Measurements from ENCODE around the gene PDE6B.
A peak's percentile ranks its signal among the peaks of the same experiment; 100 is the strongest.

PDE6B gene

DNA sequence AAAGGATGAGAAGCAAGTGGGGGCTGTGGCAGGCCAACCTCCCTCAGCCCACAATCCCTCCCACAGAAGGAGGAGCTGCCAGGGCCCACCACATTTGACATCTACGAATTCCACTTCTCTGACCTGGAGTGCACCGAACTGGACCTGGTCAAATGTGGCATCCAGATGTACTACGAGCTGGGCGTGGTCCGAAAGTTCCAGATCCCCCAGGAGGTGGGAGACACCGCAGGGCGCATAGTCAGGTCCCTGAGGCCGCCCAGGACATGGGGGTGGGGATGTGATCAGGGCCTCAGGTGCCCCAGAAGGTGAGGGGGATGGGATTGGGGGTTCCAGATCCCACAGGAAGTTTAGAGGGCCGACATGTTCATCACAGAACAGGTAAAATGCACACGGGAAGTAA is 35.0 kb downstream of the PDE6B start:
- no peak overlapping the region for H3K4me3 ChIP-seq (ENCODE audit: low read length)
- H3K27me3 ChIP-seq (ENCODE audit: control insufficient read depth, insufficient read depth, low read length): peaks cover 13% of the 10 kb centered on the region
- H3K36me3 ChIP-seq (ENCODE audit: control insufficient read depth, insufficient read depth, low read length): no peaks in the 10 kb centered on the region
- peaks cover 3% of the 10 kb centered on the region for H3K4me1 ChIP-seq (ENCODE audit: control insufficient read depth, insufficient read depth, low read length)
- no peak overlapping the region for H3K9ac ChIP-seq (ENCODE audit: low read length)
- H3K9me3 ChIP-seq (ENCODE audit: control insufficient read depth, low read length): no peaks in the 10 kb centered on the region

DNA sequence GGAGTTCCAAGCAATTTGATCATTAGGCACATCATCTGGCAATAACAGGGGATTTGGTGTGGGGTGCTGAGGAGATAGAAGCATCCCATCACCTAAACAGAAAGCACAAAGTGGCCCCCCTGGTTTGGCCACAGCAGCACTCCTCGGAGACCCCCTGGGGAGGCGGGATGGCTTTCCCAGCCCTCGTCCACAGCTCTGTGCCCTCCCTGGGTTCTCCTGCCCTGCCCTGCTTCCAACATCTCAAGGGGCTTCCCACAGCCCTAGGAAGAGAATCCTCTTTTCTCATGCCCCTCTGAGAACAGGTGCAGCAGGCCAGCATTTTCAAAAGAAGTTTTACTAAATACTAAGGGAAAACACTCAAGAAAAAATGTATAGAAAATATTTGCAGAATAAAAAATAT is 35.9 kb downstream of the PDE6B start:
- Histone ChIP-seq H3K36me3 (ENCODE audit: control insufficient read depth, insufficient read depth, low read length) (no peaks in the 10 kb centered on the region), H3K9me3 (ENCODE audit: control insufficient read depth, low read length) (no peaks in the 10 kb centered on the region), H3K4me1 (ENCODE audit: control insufficient read depth, insufficient read depth, low read length) (peaks cover 3% of the 10 kb centered on the region), H3K27me3 (ENCODE audit: control insufficient read depth, insufficient read depth, low read length) (peaks cover 10% of the 10 kb centered on the region), H3K4me3 (ENCODE audit: low read length) (no peak overlapping the region), H3K9ac (ENCODE audit: low read length) (no peak overlapping the region)

DNA sequence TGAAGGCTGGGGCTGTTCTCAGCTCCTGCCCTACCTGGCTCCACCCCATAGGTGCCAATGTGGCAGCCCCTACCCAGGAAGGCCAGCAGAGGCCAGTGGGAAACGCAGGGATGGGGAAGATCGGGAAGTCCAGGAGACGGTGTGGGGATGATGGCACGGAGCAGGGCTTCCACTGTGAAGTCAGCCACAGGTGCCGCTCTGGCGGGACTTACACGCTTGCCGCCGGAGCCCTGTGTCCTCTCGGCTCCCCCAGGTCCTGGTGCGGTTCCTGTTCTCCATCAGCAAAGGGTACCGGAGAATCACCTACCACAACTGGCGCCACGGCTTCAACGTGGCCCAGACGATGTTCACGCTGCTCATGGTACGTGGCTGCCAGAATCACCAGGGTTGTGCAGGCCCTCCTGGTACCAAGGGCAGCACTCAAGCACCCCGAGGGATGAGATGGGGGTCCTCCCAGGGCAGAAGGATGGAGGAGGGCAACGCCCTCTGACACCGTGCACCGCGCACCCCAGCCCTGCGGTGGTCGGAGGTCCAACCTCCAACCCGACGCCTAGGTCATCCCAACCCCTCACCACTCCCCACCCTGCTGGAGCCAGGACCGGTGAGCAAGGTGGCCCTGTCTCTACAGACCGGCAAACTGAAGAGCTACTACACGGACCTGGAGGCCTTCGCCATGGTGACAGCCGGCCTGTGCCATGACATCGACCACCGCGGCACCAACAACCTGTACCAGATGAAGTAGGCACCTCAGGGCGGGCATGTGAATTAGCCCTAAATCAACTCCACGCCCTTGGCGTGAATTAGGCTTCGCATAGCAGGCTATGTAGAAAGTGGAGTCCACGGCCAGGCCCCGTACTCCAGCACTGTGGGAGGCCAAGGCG is 36.7 kb downstream of the PDE6B start:
- no peaks in the 10 kb centered on the region for H3K9me3 ChIP-seq (ENCODE audit: control insufficient read depth, low read length)
- H3K9ac ChIP-seq (ENCODE audit: low read length): no peak overlapping the region
- peaks cover 10% of the 10 kb centered on the region for H3K27me3 ChIP-seq (ENCODE audit: control insufficient read depth, insufficient read depth, low read length)
- H3K4me1 ChIP-seq (ENCODE audit: control insufficient read depth, insufficient read depth, low read length): peaks cover 3% of the 10 kb centered on the region
- no peaks in the 10 kb centered on the region for H3K36me3 ChIP-seq (ENCODE audit: control insufficient read depth, insufficient read depth, low read length)
- H3K4me3 ChIP-seq (ENCODE audit: low read length): no peak overlapping the region

DNA sequence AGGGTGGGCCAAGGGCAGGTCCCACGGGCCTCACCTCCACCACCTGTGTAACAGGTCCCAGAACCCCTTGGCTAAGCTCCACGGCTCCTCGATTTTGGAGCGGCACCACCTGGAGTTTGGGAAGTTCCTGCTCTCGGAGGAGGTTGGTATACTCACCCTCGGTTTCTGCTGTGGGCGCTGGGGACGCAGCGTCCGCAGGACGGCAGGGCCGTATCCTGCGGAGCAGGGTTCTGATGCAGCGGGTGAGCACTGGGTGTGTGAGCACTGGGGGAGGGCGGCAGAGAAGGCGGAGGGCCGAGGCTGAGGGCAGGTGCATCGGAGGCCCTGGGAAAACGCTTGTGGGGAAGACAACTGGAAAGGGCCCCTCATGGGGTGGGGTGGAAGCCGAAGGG is 37.7 kb downstream of the PDE6B start:
- H3K9me3 ChIP-seq (ENCODE audit: control insufficient read depth, low read length): no peaks in the 10 kb centered on the region
- H3K36me3 ChIP-seq (ENCODE audit: control insufficient read depth, insufficient read depth, low read length): no peaks in the 10 kb centered on the region
- peaks cover 3% of the 10 kb centered on the region for H3K4me1 ChIP-seq (ENCODE audit: control insufficient read depth, insufficient read depth, low read length)
- H3K9ac ChIP-seq (ENCODE audit: low read length): peak overlapping the region; percentile 78
- no peak overlapping the region for H3K4me3 ChIP-seq (ENCODE audit: low read length)
- peaks cover 10% of the 10 kb centered on the region for H3K27me3 ChIP-seq (ENCODE audit: control insufficient read depth, insufficient read depth, low read length)

DNA sequence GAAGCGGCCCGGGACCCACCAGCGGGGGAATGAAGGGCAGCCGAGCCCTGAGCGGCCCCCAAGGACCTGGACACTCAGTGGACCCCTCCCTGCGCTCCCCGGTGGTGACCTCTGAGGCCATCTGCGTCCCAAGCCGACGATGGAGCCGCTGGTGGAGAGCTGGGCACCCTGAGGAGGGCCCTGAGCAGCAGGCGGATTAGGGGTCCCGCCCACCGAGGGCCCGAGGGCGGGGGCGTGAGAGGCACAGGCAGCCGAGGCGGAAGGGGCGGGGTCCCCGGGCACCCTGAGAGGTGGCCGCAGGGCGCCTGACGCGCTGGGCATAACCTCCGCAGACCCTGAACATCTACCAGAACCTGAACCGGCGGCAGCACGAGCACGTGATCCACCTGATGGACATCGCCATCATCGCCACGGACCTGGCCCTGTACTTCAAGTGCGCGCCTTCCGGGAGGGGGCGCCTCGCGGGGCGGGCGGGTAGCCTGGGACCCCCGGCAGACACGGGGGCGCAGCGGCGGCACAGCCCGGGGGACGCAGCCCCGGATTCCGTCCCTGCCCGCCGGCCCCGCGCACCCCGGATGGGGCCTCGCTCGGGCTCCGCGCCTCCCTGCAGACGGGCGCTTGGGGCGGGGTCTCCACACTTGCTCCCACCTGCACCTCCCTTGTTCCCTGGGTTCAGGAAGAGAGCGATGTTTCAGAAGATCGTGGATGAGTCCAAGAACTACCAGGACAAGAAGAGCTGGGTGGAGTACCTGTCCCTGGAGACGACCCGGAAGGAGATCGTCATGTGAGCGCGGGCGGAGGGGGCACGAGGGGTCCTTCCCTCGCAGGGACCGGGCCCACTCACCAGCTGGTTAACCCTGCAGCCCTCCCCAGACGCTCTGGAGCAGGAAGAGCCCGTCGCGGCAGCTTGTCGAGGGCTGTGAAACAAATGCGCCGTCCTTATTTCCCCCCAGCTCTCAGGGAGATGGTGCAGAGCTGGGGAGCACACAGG is 38.4 kb downstream of the PDE6B start:
- Histone ChIP-seq H3K4me3 (ENCODE audit: low read length) (peak overlapping the region; percentile 14), H3K9ac (ENCODE audit: low read length) (peak overlapping the region; percentile 78), H3K4me1 (ENCODE audit: control insufficient read depth, insufficient read depth, low read length) (peaks cover 3% of the 10 kb centered on the region), H3K36me3 (ENCODE audit: control insufficient read depth, insufficient read depth, low read length) (no peaks in the 10 kb centered on the region), H3K9me3 (ENCODE audit: control insufficient read depth, low read length) (no peaks in the 10 kb centered on the region), H3K27me3 (ENCODE audit: control insufficient read depth, insufficient read depth, low read length) (peaks cover 10% of the 10 kb centered on the region)

DNA sequence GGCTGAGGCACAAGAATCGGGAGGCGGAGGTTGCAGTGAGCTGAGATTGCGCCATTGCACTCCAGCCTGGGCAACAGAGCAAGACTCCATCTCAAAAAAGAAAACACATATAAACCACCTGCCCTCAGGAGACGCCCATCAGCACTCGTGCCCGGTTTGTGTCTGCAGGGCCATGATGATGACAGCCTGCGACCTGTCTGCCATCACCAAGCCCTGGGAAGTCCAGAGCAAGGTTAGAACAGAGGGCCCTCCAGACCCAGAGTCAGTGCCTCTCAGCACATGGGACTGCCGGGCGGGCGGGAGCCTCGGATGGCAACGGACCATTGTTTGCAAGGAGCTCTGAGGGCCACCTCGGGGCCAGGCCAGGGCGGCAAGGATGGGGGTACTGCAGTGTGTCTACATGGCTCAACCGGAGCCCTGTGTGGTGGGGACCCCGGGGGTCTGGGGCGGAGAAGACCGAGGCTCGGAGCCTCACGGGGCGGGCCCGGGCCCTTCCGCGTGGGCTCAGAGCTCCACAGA is 39.4 kb downstream of the PDE6B start:
- Histone ChIP-seq H3K27me3 (ENCODE audit: control insufficient read depth, insufficient read depth, low read length) (peaks cover 10% of the 10 kb centered on the region), H3K9me3 (ENCODE audit: control insufficient read depth, low read length) (no peaks in the 10 kb centered on the region), H3K4me1 (ENCODE audit: control insufficient read depth, insufficient read depth, low read length) (peaks cover 3% of the 10 kb centered on the region), H3K36me3 (ENCODE audit: control insufficient read depth, insufficient read depth, low read length) (no peaks in the 10 kb centered on the region), H3K9ac (ENCODE audit: low read length) (no peak overlapping the region), H3K4me3 (ENCODE audit: low read length) (no peak overlapping the region)

DNA sequence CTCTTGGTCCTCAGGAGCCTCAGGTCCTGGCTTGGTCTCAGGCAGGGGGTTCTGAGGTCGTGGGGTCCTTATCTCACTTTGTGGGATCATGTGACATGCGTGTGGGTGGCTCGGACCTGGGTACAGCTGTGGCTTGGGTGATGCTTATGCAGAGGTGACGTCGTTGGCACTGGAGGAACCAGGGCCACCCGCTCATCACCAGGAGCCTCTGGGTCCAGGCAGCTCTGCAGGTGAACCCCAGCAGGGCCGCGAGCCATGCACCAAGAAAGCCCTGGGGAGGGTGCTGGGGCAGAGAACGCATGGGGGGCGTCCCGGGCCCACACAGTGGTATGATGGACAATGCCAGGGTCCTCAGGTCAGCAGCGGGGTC is 40.0 kb downstream of the PDE6B start:
- no peak overlapping the region for H3K9ac ChIP-seq (ENCODE audit: low read length)
- H3K9me3 ChIP-seq (ENCODE audit: control insufficient read depth, low read length): no peaks in the 10 kb centered on the region
- H3K4me1 ChIP-seq (ENCODE audit: control insufficient read depth, insufficient read depth, low read length): peaks cover 3% of the 10 kb centered on the region
- H3K36me3 ChIP-seq (ENCODE audit: control insufficient read depth, insufficient read depth, low read length): no peaks in the 10 kb centered on the region
- no peak overlapping the region for H3K4me3 ChIP-seq (ENCODE audit: low read length)
- H3K27me3 ChIP-seq (ENCODE audit: control insufficient read depth, insufficient read depth, low read length): peaks cover 10% of the 10 kb centered on the region

DNA sequence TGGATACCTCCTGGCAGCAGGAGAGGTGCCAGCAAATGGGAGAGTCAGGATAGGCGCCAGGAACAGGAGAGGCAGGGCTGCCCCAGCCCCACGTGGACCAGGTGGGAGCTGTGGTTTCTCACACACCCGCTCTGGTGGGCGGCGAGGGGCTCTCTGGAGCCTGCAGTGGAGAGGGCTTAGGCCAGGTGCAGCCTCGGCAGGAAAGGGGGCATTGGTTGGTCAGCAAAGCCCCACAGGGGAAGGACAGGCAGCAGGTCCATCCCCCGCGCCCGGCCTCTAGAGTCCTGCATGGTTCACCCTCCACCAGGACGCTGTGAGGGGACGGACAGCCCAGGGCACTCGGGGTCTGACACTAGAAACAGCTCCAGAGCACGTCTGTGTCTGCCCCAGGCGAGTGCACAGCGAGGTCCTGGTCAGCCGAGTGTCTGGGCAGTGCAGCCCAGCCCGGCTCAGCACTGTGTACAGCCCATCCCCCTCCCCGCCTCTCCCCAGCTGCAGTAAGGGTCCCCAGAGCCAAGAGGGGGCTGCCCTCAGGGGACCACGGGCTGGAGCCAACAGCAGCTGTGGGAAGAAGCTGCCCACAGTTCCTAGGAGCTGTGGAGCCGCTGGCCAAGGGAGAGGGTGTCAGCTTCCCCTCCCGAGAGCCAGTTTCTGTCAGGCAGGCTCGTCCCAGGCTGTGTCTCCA is 40.5 kb downstream of the PDE6B start:
- Histone ChIP-seq H3K36me3 (ENCODE audit: control insufficient read depth, insufficient read depth, low read length) (no peaks in the 10 kb centered on the region), H3K27me3 (ENCODE audit: control insufficient read depth, insufficient read depth, low read length) (peaks cover 10% of the 10 kb centered on the region), H3K4me3 (ENCODE audit: low read length) (no peak overlapping the region), H3K4me1 (ENCODE audit: control insufficient read depth, insufficient read depth, low read length) (peaks cover 3% of the 10 kb centered on the region), H3K9ac (ENCODE audit: low read length) (no peak overlapping the region), H3K9me3 (ENCODE audit: control insufficient read depth, low read length) (no peaks in the 10 kb centered on the region)

DNA sequence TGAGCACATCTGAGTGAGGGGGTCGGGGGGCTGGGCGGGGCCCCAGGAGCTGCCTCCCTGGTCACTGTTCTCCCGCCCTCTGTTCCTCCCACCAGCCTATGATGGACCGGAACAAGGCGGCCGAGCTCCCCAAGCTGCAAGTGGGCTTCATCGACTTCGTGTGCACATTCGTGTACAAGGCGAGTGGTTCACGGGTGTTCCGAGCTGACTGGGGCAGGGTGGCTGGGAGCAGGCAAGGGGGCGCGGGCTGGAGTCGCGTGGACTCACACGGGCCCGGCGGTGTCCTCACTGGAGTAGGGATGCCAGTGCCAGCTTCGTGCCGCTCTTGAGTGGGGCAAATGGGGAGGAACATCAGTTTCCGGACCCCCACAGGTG is 41.0 kb downstream of the PDE6B start:
- Histone ChIP-seq H3K4me1 (ENCODE audit: control insufficient read depth, insufficient read depth, low read length) (peaks cover 3% of the 10 kb centered on the region), H3K9ac (ENCODE audit: low read length) (no peak overlapping the region)

DNA sequence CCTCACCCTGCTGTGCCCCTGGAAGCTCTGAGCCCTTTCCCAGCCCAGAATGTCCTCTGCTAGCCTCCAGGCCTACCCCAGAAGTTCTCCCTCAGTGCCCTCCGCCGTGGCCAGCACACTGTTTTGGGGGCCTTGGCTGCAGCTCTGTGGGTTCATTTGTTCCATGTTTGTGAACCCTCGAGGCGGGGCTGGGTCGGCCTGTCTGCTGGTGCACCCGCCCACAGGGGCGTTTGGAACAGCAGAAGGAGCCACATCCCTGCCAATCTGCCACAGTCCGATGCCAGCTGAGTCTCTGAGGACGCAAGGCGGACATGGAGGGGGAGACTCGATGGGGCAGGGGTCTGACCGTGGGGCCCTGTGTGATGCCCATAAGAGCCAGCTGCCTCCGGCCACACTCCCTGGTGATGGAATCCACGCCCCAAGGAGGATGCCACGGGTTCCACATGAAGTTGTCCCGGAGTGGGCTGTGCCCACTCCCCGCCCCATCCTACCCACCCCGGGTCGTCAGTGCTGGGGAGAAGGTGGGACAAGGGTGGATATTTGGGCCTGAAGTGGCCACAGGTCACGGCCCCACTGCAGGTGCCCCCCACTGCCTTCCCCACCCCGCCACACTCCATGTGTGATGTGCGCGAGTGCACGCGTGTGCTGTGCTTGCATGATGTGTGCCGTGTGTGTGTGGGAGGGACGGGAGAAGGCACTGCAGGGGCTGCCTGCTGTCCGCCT is 41.6 kb downstream of the PDE6B start:
- H3K4me1 ChIP-seq (ENCODE audit: control insufficient read depth, insufficient read depth, low read length): peaks cover 3% of the 10 kb centered on the region

More for the DNA sequence above, 41.0 kb downstream of the PDE6B start:
- H3K36me3 ChIP-seq (ENCODE audit: control insufficient read depth, insufficient read depth, low read length): no peaks in the 10 kb centered on the region
- H3K9me3 ChIP-seq (ENCODE audit: control insufficient read depth, low read length): no peaks in the 10 kb centered on the region
- no peak overlapping the region for H3K4me3 ChIP-seq (ENCODE audit: low read length)
- H3K27me3 ChIP-seq (ENCODE audit: control insufficient read depth, insufficient read depth, low read length): peaks cover 10% of the 10 kb centered on the region

DNA sequence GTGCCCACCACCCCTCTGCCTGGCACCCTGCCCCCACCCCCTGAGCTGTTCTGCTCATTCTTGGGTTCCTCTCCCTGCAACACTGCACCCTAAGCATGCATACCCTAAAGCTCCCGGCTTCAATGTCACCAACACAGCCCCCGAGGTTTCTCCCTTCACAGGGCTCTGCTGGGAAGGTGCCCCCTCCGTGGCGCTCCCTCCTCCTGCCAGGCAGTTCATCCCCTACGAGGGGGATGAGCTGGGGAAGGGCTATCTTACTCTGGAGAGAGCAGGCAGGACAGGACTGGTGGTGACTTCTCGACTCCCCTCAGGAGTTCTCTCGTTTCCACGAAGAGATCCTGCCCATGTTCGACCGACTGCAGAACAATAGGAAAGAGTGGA is 42.2 kb downstream of the PDE6B start:
- H3K36me3 ChIP-seq (ENCODE audit: control insufficient read depth, insufficient read depth, low read length): no peaks in the 10 kb centered on the region
- H3K9me3 ChIP-seq (ENCODE audit: control insufficient read depth, low read length): no peaks in the 10 kb centered on the region
- no peak overlapping the region for H3K9ac ChIP-seq (ENCODE audit: low read length)
- peaks cover 10% of the 10 kb centered on the region for H3K27me3 ChIP-seq (ENCODE audit: control insufficient read depth, insufficient read depth, low read length)
- peaks cover 3% of the 10 kb centered on the region for H3K4me1 ChIP-seq (ENCODE audit: control insufficient read depth, insufficient read depth, low read length)
- no peak overlapping the region for H3K4me3 ChIP-seq (ENCODE audit: low read length)

More for the DNA sequence above, 41.6 kb downstream of the PDE6B start:
- no peak overlapping the region for H3K9ac ChIP-seq (ENCODE audit: low read length)
- no peak overlapping the region for H3K4me3 ChIP-seq (ENCODE audit: low read length)
- H3K9me3 ChIP-seq (ENCODE audit: control insufficient read depth, low read length): no peaks in the 10 kb centered on the region
- no peaks in the 10 kb centered on the region for H3K36me3 ChIP-seq (ENCODE audit: control insufficient read depth, insufficient read depth, low read length)
- peaks cover 10% of the 10 kb centered on the region for H3K27me3 ChIP-seq (ENCODE audit: control insufficient read depth, insufficient read depth, low read length)
